ENCODE measurements around the gene ZNF580. TPM values are rescaled to one million over a fixed set of nuclear protein-coding genes. Genes with fewer than 3 reads are reported as not detected.

Gene ZNF580, protein sequence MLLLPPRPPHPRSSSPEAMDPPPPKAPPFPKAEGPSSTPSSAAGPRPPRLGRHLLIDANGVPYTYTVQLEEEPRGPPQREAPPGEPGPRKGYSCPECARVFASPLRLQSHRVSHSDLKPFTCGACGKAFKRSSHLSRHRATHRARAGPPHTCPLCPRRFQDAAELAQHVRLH
- 10 to 100 TPM; 22.5 to 23.3 TPM for total RNA-seq
- long read RNA-seq, partial matches to known transcripts: 0 of 4 reads
- long read RNA-seq, other reads (novel, unspliced or antisense): 1 of 4 reads

DNA sequence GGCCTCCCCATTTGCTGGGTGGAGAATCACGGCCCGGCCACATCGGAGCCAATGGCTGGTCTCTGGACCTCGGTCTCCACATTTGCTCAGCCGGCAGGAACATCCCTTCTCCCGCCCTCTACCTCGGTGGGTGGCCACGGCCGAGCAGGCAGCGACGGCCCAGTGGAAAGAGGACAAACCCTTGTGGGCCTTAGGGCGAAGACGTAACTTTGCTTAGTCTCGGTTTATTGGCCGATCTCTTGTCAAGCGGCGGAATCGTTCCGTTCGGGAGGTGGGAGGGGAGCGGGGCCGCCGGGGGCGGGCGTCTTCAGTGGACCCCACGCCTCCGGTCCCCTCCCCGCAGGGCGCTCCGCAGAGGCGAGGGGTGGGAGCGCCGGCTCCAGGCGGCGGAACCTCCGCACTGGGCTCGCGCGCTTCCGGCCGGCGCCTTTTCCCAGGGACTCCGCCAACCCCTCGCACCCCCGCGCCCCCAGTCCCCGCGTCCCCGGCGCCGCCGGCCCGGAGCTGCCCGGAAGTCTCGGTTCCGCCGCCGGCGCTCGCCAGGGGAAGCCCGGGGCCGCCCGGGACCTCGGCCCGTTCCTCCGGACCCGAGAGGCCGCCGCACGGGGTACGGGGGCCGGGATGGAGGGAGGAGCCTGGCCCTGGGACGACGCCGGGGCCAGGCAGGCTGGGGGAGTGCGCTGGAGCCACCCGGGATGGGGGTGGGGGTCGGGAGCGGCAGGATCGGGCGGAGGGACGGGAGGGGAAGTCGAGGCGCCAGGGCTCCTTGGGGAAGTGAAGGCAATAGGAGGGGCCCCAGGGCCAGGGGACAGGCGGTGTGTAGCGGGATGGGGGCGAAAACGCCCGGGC is at the start of gene ZNF580:
Gene ZNF580 (plus strand): TSS at position 426 of the 849 bp plus-strand sequence. CDS start 1,507 bp downstream, outside the sequence.
- peak; percentile 55 for ATAC-seq
- intact Hi-C loops (cut with DNase I, micrococcal nuclease): no loop called here
- DNase-seq: peak in 1 of 2 donors; percentile 70

DNA sequence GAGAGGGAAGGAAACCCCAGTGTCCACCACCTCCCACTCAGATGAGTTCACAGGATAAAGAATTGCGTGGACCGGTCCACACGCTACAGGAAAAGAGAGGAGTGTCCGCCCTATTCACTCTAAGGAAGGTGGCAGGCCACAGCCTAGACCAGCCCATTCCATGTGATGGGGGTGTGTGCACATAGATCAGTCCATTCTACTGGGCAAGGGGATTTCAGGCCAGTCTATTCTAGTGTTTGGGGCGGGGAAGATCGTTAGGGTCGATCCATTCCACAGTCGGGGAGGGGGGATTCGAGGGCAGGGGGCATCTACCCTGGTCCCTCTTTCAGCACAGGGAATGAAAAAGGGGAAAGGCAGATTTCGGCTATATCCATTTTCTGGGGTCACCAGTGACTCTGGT is 49.2 kb upstream of the ZNF580 start:
- no peak for DNase-seq
- intact Hi-C loops (cut with DNase I, micrococcal nuclease): no loop called here
- ATAC-seq: no peak

DNA sequence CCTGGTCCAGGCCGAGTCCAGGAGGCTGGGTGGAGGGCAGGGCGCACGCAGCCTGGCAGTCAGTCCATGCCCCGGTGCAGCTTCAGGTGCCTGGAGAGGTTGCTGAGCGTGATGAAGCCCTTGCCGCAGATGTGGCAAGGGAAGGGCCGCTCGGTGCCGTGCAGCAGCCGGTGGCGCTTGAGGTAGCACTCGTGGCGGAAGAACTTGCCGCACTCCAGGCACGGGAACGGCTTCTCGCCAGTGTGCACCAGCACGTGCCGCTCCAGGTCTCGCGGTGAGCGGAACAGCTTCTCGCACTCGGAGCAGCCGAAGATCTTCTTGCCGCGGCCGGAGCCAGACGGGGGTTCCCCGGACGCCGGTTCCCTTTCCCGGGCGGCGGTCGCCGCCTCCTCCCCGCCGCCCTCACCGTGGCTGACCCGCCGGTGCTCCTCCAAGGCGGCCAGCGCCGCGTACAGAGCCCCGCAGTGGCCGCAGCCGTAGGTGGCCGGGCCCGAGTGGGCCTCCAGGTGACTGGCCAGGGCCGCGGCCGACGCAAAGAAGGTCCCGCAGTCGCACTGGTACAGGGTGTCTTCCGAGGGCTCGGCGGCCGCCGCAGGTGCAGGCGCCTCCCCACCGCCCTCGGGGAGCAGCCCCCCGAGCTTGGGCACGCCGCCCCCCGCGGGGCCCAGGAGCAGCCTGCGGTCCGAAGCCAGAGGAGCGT is 48.3 kb upstream of the ZNF580 start:
- DNase-seq: no peak
- intact Hi-C loops (cut with DNase I, micrococcal nuclease): no loop called here
- no peak for ATAC-seq

DNA sequence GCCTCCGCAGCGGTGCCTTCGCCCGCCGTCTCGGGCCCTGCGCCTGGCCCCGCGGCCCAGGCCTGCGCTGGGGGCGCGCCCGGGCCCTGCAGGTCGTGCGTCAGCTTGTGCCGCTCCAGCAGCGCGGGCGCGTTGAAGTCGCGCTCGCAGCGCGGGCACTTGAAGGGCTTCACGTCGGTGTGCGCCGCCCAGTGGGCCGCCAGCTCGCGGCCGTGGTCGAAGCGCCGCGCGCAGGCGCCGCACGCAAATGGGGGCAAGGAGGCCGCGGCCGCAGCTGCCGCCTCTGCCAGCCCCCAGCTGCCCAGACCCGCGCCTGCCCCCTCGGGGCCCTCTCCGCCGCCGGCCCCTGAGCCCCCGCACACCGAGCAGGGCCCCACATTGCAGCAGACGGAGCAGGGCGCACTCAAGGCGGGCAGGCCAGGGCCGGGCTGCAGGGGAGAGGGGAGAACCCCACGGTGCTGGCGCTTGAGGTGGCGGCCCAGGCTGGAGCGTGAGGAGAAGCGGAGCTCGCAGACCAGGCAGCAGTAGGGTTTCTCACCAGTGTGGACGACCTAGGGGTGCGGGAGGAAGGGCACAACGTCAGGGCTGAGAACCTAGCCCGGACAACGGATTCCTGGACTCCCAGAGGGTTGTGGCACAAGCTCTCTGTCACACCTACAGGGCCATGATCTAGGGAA is 47.6 kb upstream of the ZNF580 start:
- no peak for ATAC-seq
- intact Hi-C loops (cut with DNase I, micrococcal nuclease): no loop called here
- no peak for DNase-seq

GRCh38 chr19:55594996-55595545 is 45.7 kb upstream of the ZNF580 start:
- no peak for ATAC-seq
- intact Hi-C loops (cut with DNase I, micrococcal nuclease): no loop called here

DNA sequence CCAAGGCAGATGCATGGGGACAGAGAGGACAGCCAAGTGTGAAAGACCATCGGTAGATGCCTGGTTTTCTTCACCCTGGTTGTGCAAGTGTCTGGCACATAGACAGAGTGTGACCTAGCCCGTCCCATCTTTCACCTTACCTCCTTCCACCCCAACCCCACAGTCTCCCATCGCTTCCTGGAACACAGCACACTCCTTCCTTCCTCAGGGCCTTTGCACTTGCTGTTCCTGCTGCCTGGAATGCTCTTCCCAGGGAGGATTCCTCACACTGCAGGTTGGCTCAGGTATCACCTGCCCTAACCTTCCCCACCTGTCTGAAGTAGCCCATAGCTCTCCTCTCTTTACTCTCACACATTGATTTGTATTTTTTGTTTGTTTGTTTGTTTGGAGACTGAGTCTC is 44.5 kb upstream of the ZNF580 start:
- intact Hi-C loops (cut with DNase I, micrococcal nuclease): no loop called here
- ATAC-seq: no peak
- no peak for DNase-seq

More at GRCh38 chr19:55594996-55595545, 45.7 kb upstream of the ZNF580 start:
- DNase-seq: no peak

DNA sequence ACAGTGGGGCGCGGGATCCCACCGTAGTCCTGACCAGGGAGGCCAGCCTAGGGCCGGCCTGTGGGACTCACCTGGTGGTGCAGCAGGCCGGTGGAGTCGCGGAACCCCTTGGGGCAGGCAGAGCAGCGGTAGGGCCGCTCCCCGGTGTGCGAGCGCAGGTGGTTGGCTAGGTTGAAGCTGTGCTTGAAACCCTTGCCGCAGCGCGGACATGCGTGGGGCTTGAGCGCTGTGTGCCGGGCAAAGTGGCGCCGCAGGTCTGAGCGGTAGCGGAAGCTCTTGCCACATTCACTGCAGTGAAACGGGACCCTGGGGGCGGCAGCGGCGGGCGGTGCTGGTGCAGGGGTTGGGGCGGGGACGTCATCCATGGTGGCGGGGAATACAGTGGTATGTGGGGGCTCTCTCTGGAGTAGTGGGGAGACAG is 43.3 kb upstream of the ZNF580 start:
- intact Hi-C loops (cut with DNase I, micrococcal nuclease): no loop called here
- DNase-seq (no peak), ATAC-seq (no peak)

DNA sequence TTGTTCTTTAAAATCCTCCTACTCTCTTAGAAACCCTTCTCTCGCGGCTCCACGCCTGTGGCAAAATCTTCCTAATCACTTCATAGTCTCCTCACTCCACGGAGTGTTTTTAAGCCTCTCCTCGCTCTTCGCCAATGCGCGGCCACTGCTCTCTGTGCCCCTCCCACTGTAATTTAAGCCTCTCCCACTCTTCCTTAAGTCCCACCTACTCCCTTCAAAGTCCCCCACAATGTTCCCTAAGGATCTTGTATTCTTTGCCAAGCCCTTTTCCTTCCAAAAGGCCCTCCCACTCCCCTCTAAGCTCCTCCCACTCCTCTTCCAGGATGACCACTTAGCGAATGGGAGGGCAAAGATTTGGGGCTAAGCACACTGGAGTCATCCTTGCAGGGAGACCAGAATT is 42.8 kb upstream of the ZNF580 start:
- intact Hi-C loops (cut with DNase I, micrococcal nuclease): no loop called here
- no peak for ATAC-seq
- DNase-seq: no peak

- ATAC-seq (peak; percentile 82), DNase-seq (peak; percentile 92 to 95)
- intact Hi-C loops (cut with DNase I, micrococcal nuclease): no loop called here
Measured at GRCh38 chr19:55598719-55599467, 41.9 kb upstream of the ZNF580 start.

DNA sequence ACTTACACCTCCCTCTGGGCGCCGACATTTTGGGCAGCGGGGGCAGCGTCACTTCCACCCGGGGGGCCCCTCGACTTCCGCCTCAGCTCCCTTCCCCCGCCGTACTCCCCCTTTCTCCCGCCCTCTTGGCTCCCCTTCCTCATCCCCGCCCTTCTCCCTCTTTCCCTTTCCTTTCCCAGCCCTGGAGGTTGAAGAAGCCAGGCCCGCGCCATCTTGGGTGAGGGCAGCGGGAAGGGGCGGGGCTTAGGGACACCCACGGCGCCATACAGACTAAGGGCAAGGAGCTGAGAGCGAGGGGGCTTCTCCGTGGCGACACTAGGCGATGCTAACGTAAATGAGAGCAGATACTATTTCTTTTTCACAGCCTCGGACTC is 41.3 kb upstream of the ZNF580 start, which contains the start of gene FIZ1:
Gene FIZ1 (minus strand): TSS at position 50 of the 374 bp plus-strand sequence. CDS start 1,652 bp downstream, outside the sequence.
- peak; percentile 97 to 98 for DNase-seq
- intact Hi-C loops (cut with DNase I, micrococcal nuclease): no loop called here
- ATAC-seq: peak; percentile 85

GRCh38 chr19:55599842-55600661 is 40.8 kb upstream of the ZNF580 start, which contains the start of gene ZNF524:
ZNF524 (plus strand) TSS chr19:55600288; CDS start chr19:55602113, 1,825 bp downstream.
- intact Hi-C loops (cut with DNase I, micrococcal nuclease): loop anchor here in 1 of 2 donors (10.0 kb wide), 1 partner anchor 85 kb away; no protein-coding TSS in a partner anchor
- ATAC-seq: peak; percentile 60
- peak; percentile 83 to 87 for DNase-seq

- intact Hi-C loops (cut with DNase I, micrococcal nuclease): loop anchor here in 1 of 2 donors (10.0 kb wide), 1 partner anchor 86 kb away; no protein-coding TSS in a partner anchor
- no peak for ATAC-seq
- no peak for DNase-seq
Measured at GRCh38 chr19:55600662-55601028, 40.2 kb upstream of the ZNF580 start.

GRCh38 chr19:55601084-55601483 is 39.7 kb upstream of the ZNF580 start:
- intact Hi-C loops (cut with DNase I, micrococcal nuclease): loop anchor here in 1 of 2 donors (10.0 kb wide), 1 partner anchor 86 kb away; no protein-coding TSS in a partner anchor
- no peak for ATAC-seq
- DNase-seq: peak in 1 of 2 donors; percentile 33

GRCh38 chr19:55602104-55603001 is 38.4 kb upstream of the ZNF580 start:
- intact Hi-C loops (cut with DNase I, micrococcal nuclease): loop anchor here in 1 of 2 donors (10.0 kb wide), 1 partner anchor 88 kb away; no protein-coding TSS in a partner anchor
- peak in 1 of 2 donors; percentile 31 for DNase-seq
- no peak for ATAC-seq

DNA sequence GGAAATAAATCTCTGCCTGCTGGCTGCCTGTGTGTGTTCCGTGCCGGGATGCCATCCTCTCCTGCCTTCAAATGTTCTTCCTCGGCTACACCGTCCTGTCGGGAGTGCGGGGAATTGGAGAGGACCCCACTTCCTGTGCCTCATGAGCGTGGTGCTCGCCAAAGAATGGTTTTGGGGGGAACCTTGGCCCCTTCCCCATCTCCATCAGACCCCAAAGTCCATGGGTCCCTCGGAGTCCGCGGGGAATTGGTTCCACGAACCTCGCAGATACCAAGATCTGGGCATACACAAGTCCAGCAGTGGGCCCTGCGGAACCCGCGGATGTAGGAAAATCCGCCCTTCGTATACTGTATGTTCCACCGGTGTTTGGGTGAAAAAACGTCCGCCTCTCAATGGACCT is 37.7 kb upstream of the ZNF580 start:
- intact Hi-C loops (cut with DNase I, micrococcal nuclease): loop anchor here in 1 of 2 donors (10.0 kb wide), 1 partner anchor 88 kb away; no protein-coding TSS in a partner anchor
- no peak for ATAC-seq
- no peak for DNase-seq

Measured in left colon (tissue), 2 donors.